Globus pallidus (tissue), 1 donor: Measurements from ENCODE around the gene PDXP.

Experiments used
- DNase-seq: peaks from one replicate; pipeline ENCODE4 v3.0.0-alpha.2; 2015; ENCODE audit warnings: low spot score

PDXP gene

GRCh38 chr22:37697538-37697835 is 39.0 kb downstream of the PDXP start:
- DNase-seq = no peak

- peak; percentile 43 for DNase-seq
Observed at GRCh38 chr22:37701141-37701786, 42.7 kb downstream of the PDXP start.

DNA sequence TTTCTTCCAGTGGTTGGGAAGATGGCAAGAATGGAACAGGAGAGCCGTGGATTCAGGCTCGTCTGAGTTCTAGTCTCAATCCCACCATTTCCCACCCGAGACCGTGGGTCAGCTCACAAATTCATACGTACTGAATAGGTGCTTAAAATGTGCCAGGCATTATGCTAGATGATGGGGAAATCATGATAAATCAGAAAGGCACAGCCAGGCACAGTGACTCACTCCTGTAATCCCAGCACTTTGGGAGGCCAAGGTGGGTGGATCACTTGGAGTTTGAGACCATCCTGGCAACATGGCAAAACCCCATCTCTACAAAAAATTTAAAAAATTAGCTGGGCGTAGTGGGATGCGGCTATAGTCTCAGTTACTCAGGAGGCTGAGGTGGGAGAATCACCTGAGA is 45.4 kb downstream of the PDXP start:
- DNase-seq = no peak

- no peak for DNase-seq
Observed at GRCh38 chr22:37704645-37705044, 46.1 kb downstream of the PDXP start.

GRCh38 chr22:37705205-37705604 is 46.7 kb downstream of the PDXP start:
- DNase-seq = no peak

DNA sequence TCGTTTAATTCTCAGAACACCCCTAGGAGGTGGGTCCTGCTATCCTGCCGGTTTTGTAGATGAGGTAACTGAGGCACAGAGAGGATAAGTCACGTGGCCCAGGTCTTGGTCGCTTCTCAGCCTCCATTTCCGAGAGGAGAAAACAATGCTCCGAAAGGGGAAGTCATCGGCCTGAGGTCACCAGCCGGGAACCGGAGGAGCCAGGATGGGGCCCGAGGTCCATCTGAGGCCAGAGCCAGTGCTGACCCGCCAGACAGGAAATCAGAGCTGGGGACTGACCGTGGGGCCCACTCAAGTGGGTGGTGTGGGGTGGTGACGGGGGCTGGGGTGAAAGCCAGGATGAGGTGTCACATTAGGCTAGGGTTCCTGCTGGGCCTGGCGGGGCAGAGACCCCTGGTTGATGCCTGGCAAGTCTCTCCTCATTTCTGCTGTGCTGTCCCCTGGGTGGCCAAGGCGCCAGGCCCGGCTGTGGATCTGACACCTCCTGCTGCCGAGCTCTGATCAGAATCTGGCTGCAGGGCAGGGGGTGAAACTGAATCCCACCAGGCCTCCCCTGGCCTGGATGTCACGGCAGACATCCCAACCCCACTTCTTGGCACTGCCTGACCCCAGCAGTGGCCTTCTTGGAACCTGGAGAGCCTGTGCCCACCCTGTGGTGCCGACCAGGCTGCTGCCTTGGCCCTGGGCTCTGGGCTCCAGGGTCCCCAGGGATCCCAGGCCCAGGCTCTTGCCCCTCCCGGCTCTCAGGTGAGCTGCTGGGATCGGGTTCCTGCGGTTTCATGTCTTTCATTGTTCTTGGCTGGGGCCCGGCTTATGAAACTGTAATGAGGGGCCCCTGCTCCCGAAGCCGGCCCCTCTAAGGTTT is 50.3 kb downstream of the PDXP start:
- no peak for DNase-seq

GRCh38 chr22:37709445-37709765 is 50.9 kb downstream of the PDXP start:
- DNase-seq = no peak

DNA sequence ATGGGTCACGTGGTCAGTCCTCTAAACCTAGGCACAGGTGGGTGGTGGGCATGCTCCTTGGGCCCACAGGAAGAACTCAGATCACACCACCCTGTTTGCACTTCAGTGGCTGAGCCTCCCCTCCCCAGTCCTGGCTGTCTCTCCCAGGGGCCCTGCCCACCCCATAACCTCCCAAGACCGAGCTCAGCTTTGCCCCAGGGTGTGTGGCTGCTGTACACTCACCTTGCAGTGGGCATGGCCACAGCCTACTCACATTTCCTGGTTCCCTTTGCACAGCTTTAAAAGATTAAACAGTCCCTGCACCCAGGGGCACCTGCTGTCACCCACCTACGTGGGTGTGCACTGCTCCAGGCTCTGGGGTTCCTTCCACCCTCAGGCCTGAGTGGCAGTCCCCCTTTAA is 52.2 kb downstream of the PDXP start:
- no peak for DNase-seq

DNA sequence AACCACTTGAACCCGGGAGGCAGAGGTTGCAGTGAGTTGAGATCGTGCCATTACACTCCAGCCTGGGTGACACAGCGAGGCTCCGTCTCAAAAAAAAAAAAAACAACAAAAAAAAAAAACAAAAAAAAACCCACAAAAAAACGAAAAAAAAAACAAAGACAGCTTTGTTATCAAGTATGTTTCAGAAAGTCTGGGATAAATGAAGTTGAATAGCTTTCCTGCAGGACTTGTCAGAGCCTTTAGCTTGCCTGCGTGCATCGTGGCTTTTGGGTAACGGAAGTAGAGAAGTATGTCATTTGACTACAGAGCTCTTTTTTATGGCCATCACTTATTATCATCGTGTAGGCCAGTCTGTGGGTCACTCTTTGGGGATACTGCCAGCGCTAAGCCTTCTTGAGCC is 53.0 kb downstream of the PDXP start:
- DNase-seq = no peak

- DNase-seq = no peak
Observed at GRCh38 chr22:37713761-37714160, 55.2 kb downstream of the PDXP start.

GRCh38 chr22:37714634-37715033 is 56.1 kb downstream of the PDXP start:
- no peak for DNase-seq

DNA sequence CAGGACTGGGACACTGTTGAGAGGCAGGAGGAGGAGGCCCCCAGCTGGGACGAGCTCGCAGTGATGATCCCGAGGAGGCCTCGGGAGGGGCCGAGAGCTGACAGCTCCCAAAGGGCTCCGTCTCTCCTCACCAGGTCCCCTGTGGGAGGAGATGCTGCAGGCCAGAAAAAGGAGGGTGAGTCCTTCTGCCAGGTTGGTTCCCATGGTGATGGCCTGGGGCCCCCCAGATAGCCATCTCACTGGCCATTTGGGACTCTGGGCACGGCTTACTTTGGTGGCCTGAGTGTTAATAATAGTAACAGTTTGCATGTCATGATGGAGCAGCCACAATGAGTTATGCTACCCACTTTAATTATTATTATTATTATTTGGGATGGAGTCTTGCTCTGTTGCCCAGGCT is 57.2 kb downstream of the PDXP start:
- DNase-seq = no peak
